HepG2 (cell line): ENCODE results near the gene AHSG. TPM values are rescaled to one million over a fixed set of nuclear protein-coding genes. Genes with fewer than 3 reads are reported as not detected.
"Not testable (repeated sequence)": the region's sequence is repeated elsewhere in the genome, so short reads cannot be mapped to it uniquely, and the experiment has no call there.

Experiments used
- ARID3A ChIP-seq: IDR thresholded peaks from 2 replicates; pipeline ENCODE4 v1.6.1; 2012; ENCODE audit warnings: low read depth, low read length, improper control_type of control experiment
- CEBPG ChIP-seq: IDR thresholded peaks from 2 replicates; pipeline ENCODE4 v1.6.1; 2016
- CTCF ChIP-seq: sonication (generic); formaldehyde crosslinking; IDR thresholded peaks from 2 replicates; pipeline ENCODE4 v1.5.0; 2020; ENCODE audit warnings: mild to moderate bottlenecking, missing genetic modification reagents, moderate library complexity
- FOXJ3 ChIP-seq: sonication (generic); formaldehyde crosslinking; IDR thresholded peaks from 2 replicates; pipeline ENCODE4 v1.4.0; 2020; ENCODE audit warnings: missing genetic modification reagents, mild to moderate bottlenecking, borderline replicate concordance
- HMGXB4 ChIP-seq, 2 experiments: sonication (generic) in 1 of 2; formaldehyde crosslinking in 1 of 2; IDR thresholded peaks; 2 replicates each; pipeline versions ENCODE4 v1.4.0 to v1.6.1; 2018 to 2020; ENCODE audit warnings: missing genetic modification reagents in 2 of 2, borderline replicate concordance in 1 of 2, low read depth in 1 of 2, mild to moderate bottlenecking in 1 of 2, missing biosample characterization in 1 of 2
- KAT8 ChIP-seq: IDR thresholded peaks from 2 replicates; pipeline ENCODE4 v1.6.1; 2016; ENCODE audit warnings: missing genetic modification reagents, missing compliant biosample characterization
- MAZ ChIP-seq, 2 experiments: sonication (generic) in 1 of 2; formaldehyde crosslinking in 1 of 2; IDR thresholded peaks; 2 replicates each; pipeline versions ENCODE4 v1.5.0 to v1.6.1; 2012 to 2020; ENCODE audit warnings: low read depth in 2 of 2, mild to moderate bottlenecking in 2 of 2, borderline replicate concordance in 1 of 2, improper control_type of control experiment in 1 of 2, low read length in 1 of 2, missing genetic modification reagents in 1 of 2, moderate library complexity in 1 of 2
- RXRA ChIP-seq: sonication (generic); formaldehyde crosslinking; IDR thresholded peaks from 2 replicates; pipeline ENCODE4 v1.5.1; 2020; ENCODE audit warnings: missing genetic modification reagents
- RXRB ChIP-seq: IDR thresholded peaks from 2 replicates; pipeline ENCODE4 v1.6.1; 2016; ENCODE audit warnings: borderline replicate concordance, missing genetic modification reagents, missing compliant biosample characterization
- ZNF232 ChIP-seq: sonication (generic); formaldehyde crosslinking; IDR thresholded peaks from 2 replicates; pipeline ENCODE4 v1.4.0; 2020; ENCODE audit warnings: missing genetic modification reagents, borderline replicate concordance
- ZNF281 ChIP-seq: sonication (generic); formaldehyde crosslinking; IDR thresholded peaks from 2 replicates; pipeline ENCODE4 v1.4.0; 2020; ENCODE audit warnings: missing genetic modification reagents, borderline replicate concordance
- ZNF574 ChIP-seq: sonication (generic); formaldehyde crosslinking; IDR thresholded peaks from 2 replicates; pipeline ENCODE4 v1.4.0; 2020; ENCODE audit warnings: missing genetic modification reagents
- polyA plus RNA-seq, 8 experiments: library from polyadenylated mRNA; depleted of rRNA in 3 of 8; stranded (reverse) in 7 of 8; unstranded in 1 of 8; fragments of >200 nt; fragmentation: Illumina TruSeq in 4 of 8; extraction: Trizol in 4 of 8; gene quantifications; 2 replicates each; pipeline versions ENCODE4 v1.2.1 to v1.2.3, GENCODE V29; 2011 to 2016; ENCODE audit warnings: low read depth in 4 of 8, missing spikeins in 1 of 8, mixed read lengths in 1 of 8; ENCODE audit not compliant: insufficient read depth in 1 of 8
- total RNA-seq, 5 experiments: library from RNA; depleted of rRNA; stranded (reverse); fragments of >200 nt; fragmentation: Illumina TruSeq; extraction: Trizol; gene quantifications; 2 replicates each; pipeline ENCODE4 v1.2.3, GENCODE V29; 2016; ENCODE audit warnings: low read depth in 1 of 5

AHSG gene
- total and polyA plus RNA-seq, 2 of the 13 experiments (the other 11 are each of a cell fraction or from before 2014, with no cell fraction given), result 2,043 to 19,152 TPM

- TF ChIP-seq ZNF574 (CRISPR knock-in tag) (peak; percentile 78), CTCF (CRISPR knock-in tag) (peak; percentile 66), FOXJ3 (CRISPR knock-in tag) (peak; percentile 92; the same call in 1 of the 2 replicates), RXRB (CRISPR knock-in tag) (peak; percentile 99), ZNF232 (CRISPR knock-in tag) (peak; percentile 68; the same call in 1 of the 2 replicates), RXRA (peak; percentile 97), MAZ (CRISPR knock-in tag; IDR thresholded peaks at IDR 0.05; ENCODE audit: low read depth) (peak; percentile 45; the same call in 1 of the 2 replicates), ARID3A (peak; percentile 88), CEBPG (CRISPR knock-in tag) (peak; percentile 72), ZNF281 (CRISPR knock-in tag) (peak; percentile 53; the same call in 1 of the 2 replicates), HMGXB4 (CRISPR knock-in tag; IDR thresholded peaks at IDR 0.05; ENCODE audit: borderline replicate concordance in 1 of 2, low read depth in 1 of 2) (0 out of 4 replicates have a peak, but pooled peaks of 1 of the 2 experiments have one; percentile 20), KAT8 (CRISPR knock-in tag) (peak; percentile 60; the same call in 1 of the 2 replicates)
- not testable (repeated sequence) for TF ChIP-seq MAZ (IDR thresholded peaks at IDR 0.05; ENCODE audit: borderline replicate concordance, low read depth, low read length)
Measured at GRCh38 chr3:186634207-186634606, 21.3 kb downstream of the AHSG start (continued).
